HG03175 (cell line): ENCODE measurements around the gene RHBDD2.
"Not testable (repeated sequence)": the region's sequence is repeated elsewhere in the genome, so short reads cannot be mapped to it uniquely, and the experiment has no call there.

Experiments
- ATAC-seq: cut with Tn5 transposase; IDR thresholded peaks from one replicate; pipeline ENCODE4 v1.9.1; 2021; ENCODE audit warnings: mild to moderate bottlenecking, moderate library complexity; ENCODE audit not compliant: unreplicated experiment

Gene RHBDD2

DNA sequence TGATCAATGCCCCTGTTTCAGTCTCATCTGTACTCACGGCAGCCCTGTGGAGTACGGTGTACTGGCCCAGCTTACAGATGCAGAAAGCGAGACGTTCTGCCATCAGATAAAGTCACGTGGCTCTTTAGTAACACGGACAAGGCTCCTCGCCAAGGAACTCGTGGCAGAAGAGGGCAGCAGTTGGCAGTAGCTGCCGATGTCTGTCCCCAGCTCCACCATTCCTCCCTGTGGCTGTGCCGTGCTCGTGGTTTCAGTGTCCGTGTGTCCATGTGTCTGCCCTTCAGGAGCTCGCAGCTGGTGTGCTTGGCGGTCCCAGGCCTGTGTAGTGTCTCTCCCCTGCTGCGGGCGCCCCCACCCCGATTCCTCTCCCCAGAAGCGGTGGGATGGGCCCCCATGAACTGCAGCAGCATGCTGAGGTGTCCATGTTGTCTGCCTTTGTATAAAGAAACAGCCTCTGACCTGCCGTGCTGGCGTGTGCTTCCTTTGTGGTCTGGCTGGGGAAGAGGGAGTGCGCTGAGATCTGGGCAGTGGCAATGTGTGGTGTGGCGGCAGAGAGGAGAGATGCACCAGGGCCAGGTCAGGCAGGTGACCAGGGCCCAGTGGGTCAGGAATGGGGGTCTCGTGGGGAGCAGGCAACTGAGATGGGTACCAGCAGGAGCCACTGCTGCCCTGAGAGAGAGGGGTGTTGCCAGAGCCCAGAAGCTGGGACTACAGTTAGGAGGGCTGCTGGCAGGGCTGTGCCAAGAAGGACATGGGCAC, 9.8 kb downstream of the RHBDD2 start:
- no peak for ATAC-seq

DNA sequence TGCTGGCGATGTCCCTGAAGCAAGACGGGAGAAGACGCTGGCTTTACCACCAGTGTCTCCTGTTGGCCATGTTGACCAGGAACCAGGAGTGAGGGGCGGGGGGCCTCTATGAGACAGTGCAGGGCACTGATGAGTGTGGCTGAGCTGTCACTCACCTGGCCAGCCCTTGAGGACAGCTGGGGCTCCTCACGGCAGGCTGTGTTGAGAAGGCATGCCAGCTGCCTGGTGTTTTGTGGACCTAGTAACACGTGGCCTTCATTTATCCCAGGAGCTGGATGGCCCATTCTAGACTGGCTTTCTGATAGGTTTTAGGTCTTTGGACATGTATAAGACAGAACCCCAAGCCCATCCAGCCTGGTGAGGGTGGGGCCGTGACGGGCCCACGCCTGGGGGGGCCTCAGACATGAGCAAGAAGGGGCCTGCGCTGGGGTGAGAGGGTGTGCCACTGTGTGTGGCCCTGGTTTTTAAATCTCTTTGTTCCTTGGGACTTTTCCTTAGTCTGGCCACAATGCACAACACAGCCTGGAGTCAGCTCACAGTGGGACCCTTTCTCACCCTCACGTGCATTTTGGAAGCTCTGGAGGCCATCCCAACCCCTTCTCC, 10.5 kb downstream of the RHBDD2 start:
- ATAC-seq = no peak

DNA sequence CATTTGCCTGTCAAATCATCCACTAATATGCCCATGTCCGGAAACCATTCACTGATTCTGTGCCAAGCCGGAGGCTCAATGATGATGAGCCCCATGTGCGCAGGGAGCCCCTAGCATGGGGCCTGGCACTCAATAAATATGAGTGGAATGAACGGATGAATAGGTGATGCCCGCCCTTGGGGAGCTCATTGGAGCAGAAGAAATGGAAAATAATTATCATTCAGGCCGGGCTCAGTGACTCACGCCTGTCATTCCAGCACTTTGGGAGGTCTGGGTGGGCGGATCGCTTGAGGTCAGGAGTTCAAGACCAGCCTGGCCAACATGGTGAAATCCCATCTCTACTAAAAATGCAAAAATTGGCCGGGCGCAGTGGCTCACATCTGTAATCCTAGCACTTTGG, 11.0 kb downstream of the RHBDD2 start:
- no peak for ATAC-seq

GRCh38 chr7:75891237-75891636, 12.4 kb downstream of the RHBDD2 start:
- not testable (repeated sequence) for ATAC-seq

- ATAC-seq = no peak
These were observed 13.1 kb downstream of the RHBDD2 start for GRCh38 chr7:75891815-75892411.

DNA sequence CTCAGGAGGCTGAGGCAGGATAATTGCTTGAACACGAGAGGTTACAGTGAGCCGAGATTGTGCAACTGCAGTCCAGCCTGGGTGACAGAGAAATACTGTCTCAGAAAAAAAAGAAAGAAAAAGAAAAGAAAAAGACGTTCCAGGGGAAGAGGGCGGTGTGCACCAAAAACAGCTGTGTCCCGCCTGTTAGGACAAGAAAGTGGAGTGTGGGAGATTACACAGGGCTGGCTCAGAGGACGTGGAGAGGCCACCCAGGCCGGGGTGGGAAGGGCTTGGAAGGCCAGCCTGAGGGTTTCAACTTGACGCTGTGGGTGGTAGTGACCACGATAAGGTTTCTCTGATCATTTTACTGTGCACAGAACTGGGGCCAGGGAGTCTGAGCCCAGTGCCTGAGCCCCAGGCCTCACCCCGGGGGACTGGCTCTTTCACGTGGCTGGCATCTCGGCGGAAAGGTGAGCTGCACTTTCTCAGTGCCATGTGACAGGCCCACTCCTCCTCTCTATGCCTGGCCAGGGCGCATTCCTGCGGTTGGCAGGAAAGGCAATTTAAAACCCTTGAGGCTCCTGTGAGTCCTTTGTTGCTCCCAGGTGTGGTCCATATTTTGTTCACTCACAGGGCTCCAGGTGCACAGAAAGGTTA, 13.9 kb downstream of the RHBDD2 start:
- no peak for ATAC-seq

GRCh38 chr7:75896803-75897327, 18.0 kb downstream of the RHBDD2 start:
- ATAC-seq = no peak

DNA sequence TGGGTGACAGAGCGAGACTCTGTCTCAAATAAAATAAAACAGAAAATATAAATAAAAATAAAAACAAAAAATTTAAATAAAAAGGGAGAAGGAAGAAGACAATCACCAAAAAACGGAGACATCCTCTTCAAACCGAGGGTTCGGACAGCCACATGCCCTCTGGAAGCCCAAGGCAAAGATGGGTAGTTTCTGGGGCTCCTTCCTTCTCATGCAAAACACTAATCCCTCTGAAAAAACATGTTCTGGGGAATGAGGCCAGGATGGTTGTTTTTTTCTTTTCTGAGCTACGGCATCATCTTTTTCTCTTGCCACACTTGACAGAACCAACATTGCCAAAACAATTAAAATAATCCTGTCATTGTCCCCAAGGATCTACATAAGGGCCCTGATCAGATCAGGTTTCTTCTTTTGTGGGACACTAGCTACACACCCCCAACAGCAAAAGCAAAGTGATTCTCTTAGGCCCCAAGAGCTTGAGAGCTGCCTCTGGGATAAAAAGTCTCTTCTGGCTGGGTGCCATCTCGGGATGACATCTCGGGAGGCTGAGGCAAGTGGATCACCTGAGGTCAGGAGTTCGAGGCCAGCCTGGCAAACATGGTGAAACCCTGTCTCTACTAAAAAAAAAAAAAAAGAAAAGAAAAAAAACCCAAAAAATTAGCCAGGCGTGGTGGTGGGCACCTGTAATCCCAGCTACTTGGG, 21.9 kb downstream of the RHBDD2 start:
- no peak for ATAC-seq

DNA sequence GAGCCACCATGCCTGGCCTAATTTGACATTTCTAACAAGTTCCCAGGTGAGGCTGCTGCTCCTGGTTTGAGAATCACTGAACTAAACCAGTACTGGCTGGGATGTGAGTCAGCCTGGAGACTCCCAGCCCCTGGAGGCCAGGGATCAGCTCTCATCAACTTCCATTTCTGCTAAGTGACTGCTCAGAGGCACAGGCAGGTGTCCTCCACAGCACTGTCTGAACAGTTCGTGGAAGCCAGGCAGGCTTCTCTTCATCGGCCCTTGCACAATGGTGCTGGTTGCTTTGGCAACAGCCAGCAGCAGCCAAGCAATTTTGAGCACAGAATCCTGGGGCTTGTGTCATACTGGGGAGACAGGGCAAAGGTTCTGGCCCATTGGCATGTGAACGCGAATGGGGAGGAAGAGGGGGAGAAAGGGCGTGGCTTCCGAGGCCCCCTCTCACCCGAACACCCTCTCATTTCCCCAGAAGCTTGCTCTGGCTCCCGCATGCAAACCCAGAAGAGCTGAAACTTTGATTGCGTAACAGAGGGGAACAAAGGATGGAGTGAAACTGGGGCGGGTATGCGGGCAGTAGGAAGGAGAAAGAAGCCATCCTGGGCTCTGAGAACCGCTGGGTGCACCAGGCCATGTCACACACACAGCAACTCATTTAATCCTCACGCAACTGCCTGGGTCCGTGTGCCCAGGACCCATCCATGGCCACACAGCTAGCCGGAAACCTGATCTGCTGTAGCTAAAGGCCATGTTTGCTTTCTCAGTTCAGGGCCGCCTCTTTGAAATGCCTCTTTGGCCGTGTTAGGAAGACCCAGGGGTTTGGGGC, 27.2 kb downstream of the RHBDD2 start:
- ATAC-seq = no peak

DNA sequence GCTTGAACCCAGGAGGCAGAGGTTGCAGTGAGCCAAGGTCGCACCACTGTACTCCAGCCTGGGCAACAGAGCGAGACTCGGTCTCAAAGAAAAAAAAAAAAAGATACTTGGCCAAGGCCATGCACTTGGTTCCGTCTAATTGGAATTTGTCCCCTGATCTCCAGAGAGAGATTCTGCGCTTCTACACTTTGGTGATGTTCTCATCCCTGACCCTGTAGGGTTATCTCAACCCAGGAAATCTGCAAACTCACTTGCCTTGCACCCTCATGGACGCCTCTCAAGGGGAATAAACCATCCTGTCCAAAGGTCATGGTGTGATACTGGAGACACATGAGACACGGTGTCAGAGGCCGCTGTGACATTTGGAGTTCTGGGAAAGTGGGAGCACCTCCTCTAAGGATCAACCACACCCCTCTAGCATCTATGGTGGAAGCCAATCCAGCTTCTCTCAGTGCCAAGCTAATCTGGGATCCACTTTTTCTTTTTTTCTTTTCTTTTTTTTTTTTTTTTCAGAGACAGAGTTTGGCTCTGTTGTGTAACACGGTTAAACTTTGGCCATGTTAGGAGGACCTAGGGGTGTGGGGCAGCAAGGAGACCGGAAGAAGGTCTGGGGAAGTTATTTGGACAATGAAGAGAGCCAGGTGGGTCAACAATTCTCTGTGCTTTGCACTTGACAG, 28.3 kb downstream of the RHBDD2 start:
- no peak for ATAC-seq

DNA sequence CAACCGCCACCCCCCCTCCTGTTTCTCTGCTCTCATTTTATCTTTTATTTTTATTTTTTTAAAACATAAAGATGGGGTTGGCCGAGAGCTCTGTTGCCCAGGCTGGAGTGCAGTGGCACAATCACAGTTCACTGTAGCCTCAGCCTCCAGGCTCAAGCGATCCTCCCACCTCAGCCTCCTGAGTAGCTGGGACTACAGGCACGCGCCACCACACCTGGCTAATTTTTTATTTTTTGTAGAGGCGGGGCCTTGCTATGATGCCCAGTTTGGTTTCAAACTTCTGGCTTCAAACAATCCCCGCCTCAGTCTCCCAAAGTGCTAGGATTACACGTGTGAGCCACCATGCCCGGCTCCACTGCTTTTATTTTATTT, 28.8 kb downstream of the RHBDD2 start:
- not testable (repeated sequence) for ATAC-seq

DNA sequence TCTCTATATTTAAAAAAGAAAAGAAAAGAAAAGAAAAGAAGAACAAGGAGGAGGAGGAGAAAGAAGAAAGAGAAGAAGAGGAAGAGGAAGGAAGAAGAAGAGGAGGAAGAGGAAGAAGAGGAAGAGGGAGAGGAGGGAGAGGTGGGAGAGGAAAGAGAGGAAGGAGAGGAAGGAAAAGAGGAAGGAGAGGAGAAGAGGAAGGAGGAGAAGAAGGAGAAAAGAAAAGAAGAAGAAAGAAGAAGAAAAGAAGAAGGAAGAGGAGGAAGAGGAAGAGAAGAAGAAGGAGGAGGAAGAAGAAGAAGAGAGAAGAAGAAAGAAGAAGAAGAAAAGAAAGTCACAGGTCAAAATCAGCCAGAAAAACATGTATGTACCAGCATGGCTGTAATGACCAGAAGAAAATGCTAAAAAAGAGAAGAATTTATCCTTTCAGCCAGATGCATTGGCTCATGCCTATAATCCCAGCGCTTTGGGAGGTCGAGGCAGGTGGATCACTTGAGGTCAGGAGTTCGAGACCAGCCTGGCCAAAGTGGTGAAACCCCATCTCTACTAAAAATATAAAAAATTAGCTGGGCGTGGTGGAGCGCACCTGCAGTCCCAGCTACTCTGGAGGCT, 30.8 kb downstream of the RHBDD2 start:
- no peak for ATAC-seq

GRCh38 chr7:75911186-75911585, 32.4 kb downstream of the RHBDD2 start:
- ATAC-seq = not testable (repeated sequence)

DNA sequence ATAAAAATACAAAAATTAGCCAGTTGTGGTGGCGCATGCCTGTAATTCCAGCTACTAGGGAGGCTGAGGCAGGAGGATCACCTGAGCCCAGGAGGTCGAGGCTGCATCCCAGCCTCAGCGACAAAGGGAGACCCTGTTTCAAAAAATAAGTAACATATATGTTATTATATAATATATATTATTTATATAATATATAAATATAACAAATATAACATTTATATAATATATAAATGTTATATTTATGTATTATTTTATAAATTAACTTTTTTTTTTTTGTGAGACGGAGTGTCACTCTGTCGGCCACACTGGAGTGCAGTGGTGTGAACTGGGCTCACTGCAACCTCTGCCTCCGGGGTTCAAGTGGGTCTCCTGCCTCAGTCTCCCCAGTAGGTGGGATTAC, 34.6 kb downstream of the RHBDD2 start:
- no peak for ATAC-seq

DNA sequence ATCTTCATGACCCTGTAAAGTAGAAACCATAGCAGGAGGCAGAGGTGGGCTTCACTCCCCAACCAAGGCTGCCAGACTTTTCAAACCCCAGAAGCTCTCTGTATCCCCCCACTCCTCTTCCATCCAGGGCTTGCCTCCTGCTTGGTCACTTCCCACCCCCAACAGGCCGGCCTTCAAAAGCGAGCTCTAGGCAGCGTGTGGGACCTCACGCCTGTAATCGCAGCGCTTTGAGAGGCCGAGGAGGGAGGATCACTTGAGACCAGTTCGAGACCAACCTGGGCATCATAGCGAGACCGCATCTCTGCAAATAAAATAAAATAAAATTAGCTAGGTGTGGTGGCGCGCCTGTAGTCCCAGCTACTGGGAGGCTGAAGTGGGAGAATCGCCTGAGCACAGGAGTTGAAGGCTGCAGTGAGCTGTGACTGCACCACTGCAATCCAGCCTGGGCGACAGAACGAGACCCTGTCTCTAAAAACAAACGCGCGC, 35.4 kb downstream of the RHBDD2 start:
- ATAC-seq = no peak

- peak; percentile 94 for ATAC-seq
These were observed 36.0 kb downstream of the RHBDD2 start, which contains the start of gene POR for GRCh38 chr7:75914655-75915415. Gene POR (plus strand): TSS chr7:75915155. CDS start chr7:75954002, 38,847 bp downstream.

- no peak for ATAC-seq
These were observed 36.8 kb downstream of the RHBDD2 start for GRCh38 chr7:75915416-75916156.
